H1 (cell line): Measurements from ENCODE around the gene LRRC4C. TPM values are rescaled to one million over a fixed set of nuclear protein-coding genes. Genes with fewer than 3 reads are reported as not detected.

Experiments
- CTCF ChIA-PET: fragments of 300-600 bp; sonication (Branson Sonifier 250); formaldehyde crosslinking; loops from one replicate; lab custom pipeline; 2021; ENCODE audit not compliant: partially characterized antibody; lab: Charles Lee
- POLR2A ChIA-PET: fragments of 300-600 bp; sonication (Branson Sonifier 250); formaldehyde crosslinking; loops from one replicate; lab custom pipeline; 2021; ENCODE audit warnings: inconsistent platforms; ENCODE audit not compliant: partially characterized antibody; lab: Charles Lee
- DNase-seq, 2 experiments: peaks; one replicate each; pipeline versions ENCODE4 v3.0.0 to v3.0.0-alpha.2; 2010 to 2022; ENCODE audit warnings: low spot score in 2 of 2, low read depth in 1 of 2, mixed read lengths in 1 of 2
- FAIRE-seq: peaks from 2 replicates; lab custom pipeline; 2011; peaks lifted over from hg19 to GRCh38; lab: Jason Lieb, UNC
- H2AFZ ChIP-seq: 2 replicates; pipeline ENCODE4 v1.8.1; 2012; ENCODE audit warnings: low read length, inconsistent platforms
- H2AK5ac ChIP-seq: 2 replicates; pipeline ENCODE4 v1.6.1; 2013; ENCODE audit warnings: low read depth, low read length
- H2BK120ac ChIP-seq: replicated peaks from 2 replicates; pipeline ENCODE3; 2013; ENCODE audit warnings: low read depth, low read length, inconsistent platforms
- H2BK12ac ChIP-seq: 2 replicates; pipeline ENCODE4 v1.6.1; 2013; ENCODE audit warnings: low read depth, low read length
- H2BK15ac ChIP-seq: 2 replicates; pipeline ENCODE4 v1.6.1; 2013; ENCODE audit warnings: low read length
- H2BK20ac ChIP-seq: 2 replicates; pipeline ENCODE4 v1.6.1; 2013; ENCODE audit warnings: low read length
- H2BK5ac ChIP-seq: 2 replicates; pipeline ENCODE4 v1.6.1; 2013; ENCODE audit warnings: low read depth, low read length
- H3K14ac ChIP-seq: 2 replicates; pipeline ENCODE4 v1.6.1; 2013; ENCODE audit warnings: inconsistent platforms; ENCODE audit not compliant: insufficient read length
- H3K18ac ChIP-seq: 2 replicates; pipeline ENCODE4 v1.6.1; 2013; ENCODE audit warnings: low read length; ENCODE audit errors: extremely low read depth
- H3K23ac ChIP-seq: 2 replicates; pipeline ENCODE4 v1.6.1; 2013; ENCODE audit warnings: inconsistent platforms; ENCODE audit not compliant: insufficient read length
- H3K23me2 ChIP-seq: 2 replicates; pipeline ENCODE4 v1.6.1; 2013; ENCODE audit warnings: low read depth, low read length
- H3K27ac ChIP-seq: 2 replicates; pipeline ENCODE4 v1.6.1; 2011; ENCODE audit warnings: low read depth, low read length, inconsistent platforms
- H3K27me3 ChIP-seq, 4 experiments: replicated peaks in 1 of 4; 1 replicate in 1 of 4; 2 replicates in 3 of 4; pipeline versions ENCODE4 v1.6.1 to v1.8.1; 2011 to 2013; ENCODE audit warnings: low read length in 3 of 4, mild to moderate bottlenecking in 3 of 4, inconsistent platforms in 2 of 4, mixed read lengths in 2 of 4, moderate library complexity in 1 of 4; ENCODE audit not compliant: control insufficient read depth in 3 of 4, insufficient read depth in 3 of 4; ENCODE audit errors: extremely low read depth in 1 of 4
- H3K36me3 ChIP-seq, 4 experiments: 2 replicates each; pipeline versions ENCODE4 v1.6.1 to v1.8.1; 2011 to 2013; ENCODE audit warnings: mild to moderate bottlenecking in 4 of 4, low read length in 3 of 4, moderate library complexity in 2 of 4, control low read depth in 1 of 4, inconsistent platforms in 1 of 4; ENCODE audit not compliant: insufficient read depth in 4 of 4, control insufficient read depth in 2 of 4
- H3K4ac ChIP-seq: replicated peaks from 2 replicates; pipeline ENCODE3; 2013; ENCODE audit warnings: low read length, low read depth, mixed read lengths, inconsistent platforms; ENCODE audit not compliant: insufficient read length
- H3K4me1 ChIP-seq, 4 experiments: replicated peaks in 1 of 4; 1 replicate in 1 of 4; 2 replicates in 3 of 4; pipeline versions ENCODE4 v1.6.1 to v1.8.1; 2011 to 2013; ENCODE audit warnings: low read length in 3 of 4, inconsistent platforms in 2 of 4, mixed read lengths in 1 of 4; ENCODE audit not compliant: insufficient read depth in 4 of 4, control insufficient read depth in 3 of 4
- H3K4me2 ChIP-seq, 2 experiments: 2 replicates each; pipeline versions ENCODE4 v1.6.1 to v1.8.1; 2011 to 2013; ENCODE audit warnings: low read depth in 2 of 2, low read length in 2 of 2, control low read depth in 1 of 2, inconsistent platforms in 1 of 2, mild to moderate bottlenecking in 1 of 2; ENCODE audit not compliant: insufficient read depth in 1 of 2
- H3K4me3 ChIP-seq, 4 experiments: fragments of 200-600, 300-600 bp in 1 of 4; sonication (generic), shearing (Covaris generic), sonication (Bioruptor Twin) in 1 of 4; 2 replicates each; pipeline versions ENCODE4 v1.5.1 to v1.8.1; 2011 to 2016; ENCODE audit warnings: low read length in 4 of 4, low read depth in 3 of 4, control low read depth in 2 of 4, inconsistent platforms in 2 of 4, mild to moderate bottlenecking in 2 of 4, mixed read lengths in 1 of 4, moderate library complexity in 1 of 4; ENCODE audit not compliant: insufficient read depth in 2 of 4; ENCODE audit errors: extremely low read depth in 1 of 4
- H3K56ac ChIP-seq: replicated peaks from 2 replicates; pipeline ENCODE3; 2013; ENCODE audit warnings: low read depth, mild to moderate bottlenecking, mixed read lengths, low read length, inconsistent platforms; ENCODE audit not compliant: insufficient read length
- H3K79me1 ChIP-seq: 2 replicates; pipeline ENCODE4 v1.6.1; 2013; ENCODE audit warnings: low read depth, low read length, control low read depth
- H3K79me2 ChIP-seq, 2 experiments: 2 replicates each; pipeline versions ENCODE4 v1.6.1 to v1.8.1; 2012 to 2013; ENCODE audit warnings: low read length in 2 of 2, mild to moderate bottlenecking in 2 of 2, inconsistent platforms in 1 of 2; ENCODE audit not compliant: insufficient read depth in 2 of 2, control insufficient read depth in 1 of 2
- H3K9ac ChIP-seq, 4 experiments: replicated peaks in 1 of 4; 1 replicate in 1 of 4; 2 replicates in 3 of 4; pipeline versions ENCODE4 v1.6.1 to v1.8.1; 2011 to 2013; ENCODE audit warnings: low read depth in 3 of 4, low read length in 3 of 4, control low read depth in 2 of 4, mild to moderate bottlenecking in 2 of 4, moderate library complexity in 2 of 4, inconsistent platforms in 1 of 4; ENCODE audit errors: extremely low read depth in 1 of 4
- H3K9me3 ChIP-seq, 2 experiments: 2 replicates each; pipeline versions ENCODE4 v1.6.1 to v1.8.1; 2012 to 2013; ENCODE audit warnings: mild to moderate bottlenecking in 2 of 2, moderate library complexity in 2 of 2, control low read depth in 1 of 2, inconsistent platforms in 1 of 2, low read depth in 1 of 2, low read length in 1 of 2, mixed read lengths in 1 of 2; ENCODE audit not compliant: insufficient read depth in 2 of 2
- H4K20me1 ChIP-seq, 2 experiments: replicated peaks in 1 of 2; 2 replicates each; pipeline versions ENCODE3 to v1.8.1; 2011 to 2013; ENCODE audit warnings: inconsistent platforms in 2 of 2, low read length in 2 of 2, mild to moderate bottlenecking in 1 of 2; ENCODE audit not compliant: insufficient read depth in 2 of 2, control insufficient read depth in 1 of 2
- H4K5ac ChIP-seq: 2 replicates; pipeline ENCODE4 v1.6.1; 2013; ENCODE audit warnings: low read length, low read depth, mixed read lengths, inconsistent platforms; ENCODE audit not compliant: insufficient read length
- H4K8ac ChIP-seq: 2 replicates; pipeline ENCODE4 v1.8.0; 2013; ENCODE audit warnings: mild to moderate bottlenecking, moderate library complexity, low read length, inconsistent platforms; ENCODE audit not compliant: insufficient read depth; ENCODE audit errors: extremely low read depth
- H4K91ac ChIP-seq: replicated peaks from 2 replicates; pipeline ENCODE3; 2013; ENCODE audit warnings: low read length, mixed read lengths, inconsistent platforms; ENCODE audit not compliant: insufficient read length
- BRCA1 ChIP-seq: IDR thresholded peaks from 2 replicates; pipeline ENCODE4 v1.6.1; 2012; ENCODE audit warnings: low read depth, low read length, improper control_type of control experiment
- E2F6 ChIP-seq: IDR thresholded peaks from 2 replicates; pipeline ENCODE4 v1.6.1; 2012; ENCODE audit warnings: inconsistent platforms
- KDM4A ChIP-seq: IDR thresholded peaks from one replicate; pipeline ENCODE4 v1.7.1; 2012; ENCODE audit warnings: low read depth, mild to moderate bottlenecking, moderate library complexity, low read length, inconsistent platforms; ENCODE audit not compliant: severe bottlenecking
- RAD21 ChIP-seq, 2 experiments: IDR thresholded peaks in 1 of 2; conservative IDR thresholded peaks in 1 of 2; 2 replicates each; pipeline ENCODE4 v1.6.1; 2011; ENCODE audit warnings: low read depth in 2 of 2, low read length in 2 of 2, improper control_type of control experiment in 1 of 2, inconsistent platforms in 1 of 2, mild to moderate bottlenecking in 1 of 2, moderate library complexity in 1 of 2
- TAF1 ChIP-seq: IDR thresholded peaks from 2 replicates; pipeline ENCODE4 v1.6.1; 2011; ENCODE audit warnings: mild to moderate bottlenecking, low read depth, low read length
- TCF12 ChIP-seq: IDR thresholded peaks from 2 replicates; pipeline ENCODE4 v1.6.1; 2011; ENCODE audit warnings: low read depth, mild to moderate bottlenecking, low read length
- WGBS, 2 experiments: shearing (Covaris generic) in 1 of 2; methylation state at CpG; one replicate each; pipeline versions ENCODE4 v1.1.6 to v1.1.7; 2013 to 2015; ENCODE audit warnings: low lambda C conversion rate in 2 of 2, mixed read lengths in 2 of 2, inconsistent platforms in 1 of 2, low coverage in 1 of 2, missing lambda C conversion rate in 1 of 2; ENCODE audit not compliant: insufficient replicate concordance in 2 of 2, insufficient coverage in 1 of 2, insufficient read length in 1 of 2; ENCODE audit errors: extremely low coverage in 1 of 2, missing lambda C conversion rate in 1 of 2; 5-methylcytosine and 5-hydroxymethylcytosine counted together
- polyA plus RNA-seq, 7 experiments: library from polyadenylated mRNA; depleted of rRNA in 3 of 7; stranded (reverse) in 5 of 7; unstranded in 2 of 7; fragments of >200 nt in 5 of 7; fragments of 200-250 nt in 2 of 7; gene quantifications; 1 replicate in 5 of 7; 2 replicates in 1 of 7; 4 replicates in 1 of 7; pipeline versions ENCODE4 v1.2.1 to v1.2.3, GENCODE V29; 2011 to 2013; ENCODE audit warnings: missing spikeins in 2 of 7, mixed read lengths in 2 of 7
- total RNA-seq: library from RNA; stranded (reverse); fragmentation: NEBNext Ultra II Directional; extraction: Animal tissue kit (Norgen Biotek cat#: 25700); gene quantifications from 2 replicates; pipeline ENCODE4 v1.2.1, GENCODE V29; 2021

The LRRC4C gene
- total and polyA plus RNA-seq, 2 of the 8 experiments (the other 6 are each of a cell fraction or from before 2014, with no cell fraction given) = 0.23 to 2.2 TPM

- no peak overlapping the region for H3K27ac ChIP-seq
- no peak overlapping the region for H3K9ac ChIP-seq
- no peaks in the 10 kb centered on the region for H3K79me1 ChIP-seq
- no peaks in the 10 kb centered on the region for H3K27me3 ChIP-seq
- no peak for FAIRE-seq
- no peaks in the 10 kb centered on the region for H3K23me2 ChIP-seq
- H4K91ac ChIP-seq = no peak overlapping the region
- H3K4me2 ChIP-seq = no peak overlapping the region
- H3K36me3 ChIP-seq = no peaks in the 10 kb centered on the region
- H4K8ac ChIP-seq = no peak overlapping the region
- H3K4me1 ChIP-seq = peaks cover 0 to 8% (median 3%) of the 10 kb centered on the region in 4 experiments; a peak in 3 of 7 replicates
- DNase-seq = no peak
- no peak overlapping the region for H2BK5ac ChIP-seq
- H2BK120ac ChIP-seq = no peak overlapping the region
- H3K23ac ChIP-seq = no peak overlapping the region
- no peaks in the 10 kb centered on the region for H3K79me2 ChIP-seq
- no peak overlapping the region for H2BK20ac ChIP-seq
- H2BK12ac ChIP-seq = no peak overlapping the region
- no peaks in the 10 kb centered on the region for H4K20me1 ChIP-seq
- no peak overlapping the region for H3K18ac ChIP-seq
- TF ChIP-seq TCF12 (no peak), BRCA1 (no peak), RAD21 (IDR thresholded peaks at IDR 0.05 in 1 of 2, conservative IDR thresholded peaks at IDR 0.05 in 1 of 2; ENCODE audit: low read depth in 2 of 2, low read length in 2 of 2) (no peak), E2F6 (no peak), KDM4A (no peak), TAF1 (no peak)
- no peak overlapping the region for H3K56ac ChIP-seq
- H3K4me3 ChIP-seq = no peak overlapping the region
- H3K4ac ChIP-seq = no peak overlapping the region
- no peak overlapping the region for H3K14ac ChIP-seq
- H2AK5ac ChIP-seq = no peak overlapping the region
- no peak overlapping the region for H4K5ac ChIP-seq
- no peaks in the 10 kb centered on the region for H3K9me3 ChIP-seq
- POLR2A ChIA-PET = no interaction called here
- CTCF ChIA-PET = interaction anchor here (0.7 kb wide), 1 partner anchor 384 kb away, joined by 3 read pairs; no protein-coding TSS in a partner anchor
- WGBS, 2 experiments = 94% methylated on average over 3 of the region's 3 CpGs; no CpG with 5 or more reads in 1 of the 2 experiments
- H2AFZ ChIP-seq = no peak overlapping the region
- H2BK15ac ChIP-seq = no peak overlapping the region
Measured at GRCh38 chr11:40689823-40690222, 769.6 kb downstream of the LRRC4C start.
